ENCODE results near the gene ZDHHC3.

- TF ChIP-seq EZH2 (IDR thresholded peaks at IDR 0.05) (no peak), EZH2phosphoT487 (IDR thresholded peaks at IDR 0.05) (no peak)
Observed at GRCh38 chr3:44968447-44968858, 7.5 kb downstream of the ZDHHC3 start.

All from neural progenitor cell (in vitro differentiated cells).